Activated B cell treated with CpG ODN at 0.5 μM for 24 hours (primary cell): ENCODE data around the gene TSPAN32. TPM values are rescaled to one million over a fixed set of nuclear protein-coding genes. Genes with fewer than 3 reads are reported as not detected.
"Not testable (repeated sequence)": the region's sequence is repeated elsewhere in the genome, so short reads cannot be mapped to it uniquely, and the experiment has no call there.

Source experiments
- ATAC-seq: fragments of 200-7000 bp; cut with Tn5 transposase; one replicate; pipeline ENCODE4 v1.10.0; 2021; ENCODE audit warnings: low read depth, mild to moderate bottlenecking, moderate library complexity
- CTCF ChIA-PET: fragments of 350-600 bp; sonication (Branson Sonifier 250); formaldehyde crosslinking; loops from one replicate; lab custom pipeline; 2021; ENCODE audit warnings: antibody characterized with exemption; lab: Charles Lee
- POLR2A ChIA-PET: fragments of 350-600 bp; sonication (Branson Sonifier 250); formaldehyde crosslinking; loops from one replicate; lab custom pipeline; 2021; ENCODE audit warnings: antibody characterized with exemption; lab: Charles Lee
- DNase-seq: peaks from one replicate; pipeline ENCODE4 v3.0.0; 2022
- H3K27ac Mint-ChIP-seq: one replicate; pipeline ENCODE4 v1.8.0; 2020; ENCODE audit warnings: mixed read lengths
- H3K27me3 Mint-ChIP-seq: one replicate; pipeline ENCODE4 v1.8.0; 2021; ENCODE audit warnings: mixed read lengths
- H3K36me3 Mint-ChIP-seq: one replicate; pipeline ENCODE4 v1.8.0; 2021; ENCODE audit warnings: low read depth, mixed read lengths
- H3K4me1 Mint-ChIP-seq: one replicate; pipeline ENCODE4 v1.8.0; 2021; ENCODE audit warnings: mixed read lengths
- H3K4me3 Mint-ChIP-seq: one replicate; pipeline ENCODE4 v1.8.0; 2020; ENCODE audit warnings: mild to moderate bottlenecking, mixed read lengths
- H3K9me3 Mint-ChIP-seq: one replicate; pipeline ENCODE4 v1.8.0; 2020; ENCODE audit warnings: mixed read lengths
- intact Hi-C: fragments of 100-400 bp; cut with micrococcal nuclease; formaldehyde crosslinking; loops from one replicate; pipeline ENCODE4 v1.15.1; 2024
- total RNA-seq: library from RNA; stranded (reverse); gene quantifications from 2 replicates; pipeline ENCODE4 v1.2.3, GENCODE V29; 2022
- TF ChIP-seq, protein P1 (sequence below): fragments of 200-600 bp; IDR thresholded peaks from one replicate; pipeline ENCODE4 v1.8.0; 2022; ENCODE audit warnings: antibody characterized with exemption, mild to moderate bottlenecking

TSPAN32 gene
- total RNA-seq, 1 donor from 2014 or later = 7.3 TPM

DNA sequence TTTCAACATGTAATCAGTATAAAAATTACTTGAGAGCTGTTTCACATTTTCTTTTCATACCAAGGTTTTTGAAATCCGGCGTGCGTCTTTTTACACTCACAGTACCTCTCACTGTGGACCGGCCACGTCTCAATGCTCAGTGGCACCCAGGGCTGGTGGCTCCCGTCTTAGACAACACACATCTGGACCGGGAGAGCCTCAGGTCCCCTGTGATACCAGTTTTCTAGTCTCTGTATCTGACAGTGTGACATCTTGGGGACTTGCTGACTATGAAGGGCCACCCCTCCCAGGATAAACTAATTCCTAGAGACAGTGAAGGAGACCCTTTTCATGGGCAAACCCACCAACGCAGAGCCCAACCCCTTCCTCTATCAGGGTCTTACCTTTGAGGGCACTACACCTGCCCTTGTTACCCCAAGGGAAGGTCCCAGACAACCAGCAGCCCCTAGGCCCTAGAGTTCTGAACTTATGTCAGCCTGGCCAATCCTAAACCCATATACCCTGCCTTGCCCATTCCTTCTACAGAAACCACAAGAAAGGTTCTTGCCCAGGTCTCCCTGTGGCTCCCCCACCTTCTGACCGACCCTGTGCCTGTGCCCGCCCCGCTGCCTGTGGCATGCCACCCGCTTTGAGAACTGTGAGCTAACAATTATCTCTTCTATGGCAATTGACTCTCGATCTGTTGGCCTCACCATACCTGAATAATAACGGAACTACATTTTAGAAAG, 25.4 kb upstream of the TSPAN32 start:
- Mint-ChIP-seq H3K27ac (no peak overlapping the region), H3K4me3 (no peak overlapping the region), H3K36me3 (peaks cover 8% of the 10 kb centered on the region), H3K4me1 (peaks cover 2% of the 10 kb centered on the region), H3K27me3 (peaks cover 14% of the 10 kb centered on the region), H3K9me3 (peaks cover 11% of the 10 kb centered on the region)
- POLR2A ChIA-PET = no interaction called here
- CTCF ChIA-PET = no interaction called here
- no peak for ATAC-seq
- DNase-seq = no peak
- intact Hi-C loops = no loop called here
- TF ChIP-seq, protein P1, sequence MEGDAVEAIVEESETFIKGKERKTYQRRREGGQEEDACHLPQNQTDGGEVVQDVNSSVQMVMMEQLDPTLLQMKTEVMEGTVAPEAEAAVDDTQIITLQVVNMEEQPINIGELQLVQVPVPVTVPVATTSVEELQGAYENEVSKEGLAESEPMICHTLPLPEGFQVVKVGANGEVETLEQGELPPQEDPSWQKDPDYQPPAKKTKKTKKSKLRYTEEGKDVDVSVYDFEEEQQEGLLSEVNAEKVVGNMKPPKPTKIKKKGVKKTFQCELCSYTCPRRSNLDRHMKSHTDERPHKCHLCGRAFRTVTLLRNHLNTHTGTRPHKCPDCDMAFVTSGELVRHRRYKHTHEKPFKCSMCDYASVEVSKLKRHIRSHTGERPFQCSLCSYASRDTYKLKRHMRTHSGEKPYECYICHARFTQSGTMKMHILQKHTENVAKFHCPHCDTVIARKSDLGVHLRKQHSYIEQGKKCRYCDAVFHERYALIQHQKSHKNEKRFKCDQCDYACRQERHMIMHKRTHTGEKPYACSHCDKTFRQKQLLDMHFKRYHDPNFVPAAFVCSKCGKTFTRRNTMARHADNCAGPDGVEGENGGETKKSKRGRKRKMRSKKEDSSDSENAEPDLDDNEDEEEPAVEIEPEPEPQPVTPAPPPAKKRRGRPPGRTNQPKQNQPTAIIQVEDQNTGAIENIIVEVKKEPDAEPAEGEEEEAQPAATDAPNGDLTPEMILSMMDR = no peak

DNA sequence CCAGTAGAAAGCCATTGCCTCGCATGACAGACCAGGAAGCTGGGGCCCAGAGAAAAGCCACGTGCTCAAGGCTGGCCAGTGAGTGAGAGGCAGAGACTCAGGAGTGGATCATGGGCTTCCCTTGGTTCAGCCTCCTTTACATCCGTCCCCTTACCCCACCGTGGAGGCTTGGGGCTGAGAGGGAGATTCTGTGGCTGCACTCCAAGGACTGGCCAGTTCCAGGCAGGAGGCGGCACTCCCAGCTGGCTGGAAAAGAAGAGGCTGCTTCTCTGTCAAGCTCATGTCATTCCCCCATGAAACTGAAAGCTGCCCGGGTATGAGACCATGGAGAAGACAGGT, 24.8 kb upstream of the TSPAN32 start:
- ChIA-PET POLR2A (no interaction called here), CTCF (no interaction called here)
- TF ChIP-seq, protein P1 = no peak
- DNase-seq (no peak), ATAC-seq (no peak)
- Mint-ChIP-seq H3K27ac (no peak overlapping the region), H3K9me3 (peaks cover 11% of the 10 kb centered on the region), H3K36me3 (peaks cover 9% of the 10 kb centered on the region), H3K4me1 (no peaks in the 10 kb centered on the region), H3K4me3 (no peak overlapping the region), H3K27me3 (peaks cover 10% of the 10 kb centered on the region)
- intact Hi-C loops = no loop called here

DNA sequence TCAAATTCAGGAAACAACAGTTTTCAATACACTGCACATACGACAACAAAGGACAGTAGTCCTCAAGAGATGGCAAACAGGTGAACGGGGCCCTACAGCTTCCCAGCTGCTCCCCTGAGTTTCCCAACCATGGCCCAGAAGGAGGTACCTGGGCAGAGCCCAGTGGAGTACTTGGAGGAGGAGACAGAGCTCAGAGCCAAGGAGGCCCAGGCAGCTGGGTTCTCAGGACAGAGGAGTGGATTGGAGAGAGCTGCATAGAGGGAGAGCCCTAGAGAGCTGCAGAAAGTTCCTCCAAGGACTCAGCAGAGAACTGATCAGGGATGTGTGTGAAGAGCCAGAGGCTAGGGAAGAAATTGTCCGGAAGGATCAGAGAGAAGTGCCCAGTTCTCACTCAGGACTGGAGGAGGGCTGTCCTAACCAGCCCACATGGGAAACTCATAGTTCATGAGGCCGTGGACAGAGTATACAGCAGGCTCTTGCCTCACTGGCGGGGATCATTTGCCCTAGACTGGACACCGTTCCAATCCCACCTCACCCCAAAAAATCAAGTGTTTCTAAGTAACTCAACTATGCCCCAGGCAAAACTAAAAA, 23.8 kb upstream of the TSPAN32 start:
- ChIA-PET CTCF (no interaction called here), POLR2A (no interaction called here)
- Mint-ChIP-seq H3K27ac (no peak overlapping the region), H3K4me3 (no peak overlapping the region), H3K9me3 (peaks cover 17% of the 10 kb centered on the region), H3K4me1 (no peaks in the 10 kb centered on the region), H3K36me3 (peaks cover 10% of the 10 kb centered on the region), H3K27me3 (peaks cover 10% of the 10 kb centered on the region)
- DNase-seq (no peak), ATAC-seq (no peak)
- TF ChIP-seq, protein P1 = no peak
- intact Hi-C loops = no loop called here

DNA sequence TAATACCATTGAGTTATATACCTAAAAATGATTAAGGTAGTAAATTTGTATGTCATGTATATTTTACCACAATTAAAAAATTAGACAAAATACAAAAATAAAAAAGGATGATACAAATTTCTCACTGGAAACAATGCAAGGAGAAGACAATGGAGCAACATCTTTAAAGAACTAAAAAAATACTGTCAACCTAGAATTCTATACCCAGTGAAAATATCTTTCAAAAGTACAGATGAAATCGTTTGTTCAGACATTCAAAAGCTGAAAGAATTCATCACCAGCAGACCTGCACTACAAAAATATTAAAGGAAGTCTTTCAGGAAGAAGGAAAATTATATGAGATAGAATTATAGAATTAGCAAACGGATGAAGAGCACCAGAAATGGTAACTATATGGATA, 21.6 kb upstream of the TSPAN32 start:
- no peak for ATAC-seq
- no peak overlapping the region for H3K27ac Mint-ChIP-seq
- no peak overlapping the region for H3K4me3 Mint-ChIP-seq
- no peak for DNase-seq
- peaks cover 12% of the 10 kb centered on the region for H3K27me3 Mint-ChIP-seq
- peaks cover 11% of the 10 kb centered on the region for H3K36me3 Mint-ChIP-seq
- TF ChIP-seq, protein P1 = no peak
- no peaks in the 10 kb centered on the region for H3K4me1 Mint-ChIP-seq
- peaks cover 22% of the 10 kb centered on the region for H3K9me3 Mint-ChIP-seq
- intact Hi-C loops = no loop called here
- ChIA-PET CTCF (no interaction called here), POLR2A (interaction anchor here (0.7 kb wide), 1 partner anchor 1504 kb away, joined by 4 read pairs; no protein-coding TSS in a partner anchor)

DNA sequence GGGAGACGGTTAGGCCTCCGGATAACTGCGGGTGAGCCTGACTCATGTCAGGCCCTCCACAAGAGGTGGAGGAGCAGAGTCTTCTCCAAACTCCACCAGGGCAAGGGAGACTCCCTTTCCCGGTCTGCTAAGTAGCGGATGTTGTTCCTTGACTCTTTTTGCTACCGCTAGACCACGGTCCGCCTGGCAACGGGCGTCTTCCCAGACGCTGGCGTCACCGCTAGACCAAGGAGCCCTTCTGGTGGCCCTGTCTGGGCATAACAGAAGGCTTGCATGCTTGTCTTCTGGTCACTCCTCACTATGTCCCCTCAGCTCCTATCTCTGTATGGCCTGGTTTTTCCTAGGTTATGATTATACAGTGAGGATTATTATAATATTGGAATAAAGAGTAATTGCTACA, 15.5 kb upstream of the TSPAN32 start:
- H3K9me3 Mint-ChIP-seq = peaks cover 11% of the 10 kb centered on the region
- intact Hi-C loops = not testable (repeated sequence)

More for the DNA sequence above, 15.5 kb upstream of the TSPAN32 start:
- H3K36me3 Mint-ChIP-seq, CTCF ChIA-PET, H3K4me1 Mint-ChIP-seq, H3K27ac Mint-ChIP-seq, H3K4me3 Mint-ChIP-seq, POLR2A ChIA-PET, DNase-seq, ATAC-seq: not testable (repeated sequence)
- H3K27me3 Mint-ChIP-seq = peaks cover 23% of the 10 kb centered on the region
